Germinal center (tissue), 1 donor: Measurements from ENCODE around the gene CYP19A1.
A peak's percentile ranks its signal among the peaks of the same experiment; 100 is the strongest.

Source experiments
- DNase-seq: peaks from one replicate; pipeline ENCODE4 v3.0.0; 2012; ENCODE audit warnings: mixed read lengths, low spot score

CYP19A1 gene

DNA sequence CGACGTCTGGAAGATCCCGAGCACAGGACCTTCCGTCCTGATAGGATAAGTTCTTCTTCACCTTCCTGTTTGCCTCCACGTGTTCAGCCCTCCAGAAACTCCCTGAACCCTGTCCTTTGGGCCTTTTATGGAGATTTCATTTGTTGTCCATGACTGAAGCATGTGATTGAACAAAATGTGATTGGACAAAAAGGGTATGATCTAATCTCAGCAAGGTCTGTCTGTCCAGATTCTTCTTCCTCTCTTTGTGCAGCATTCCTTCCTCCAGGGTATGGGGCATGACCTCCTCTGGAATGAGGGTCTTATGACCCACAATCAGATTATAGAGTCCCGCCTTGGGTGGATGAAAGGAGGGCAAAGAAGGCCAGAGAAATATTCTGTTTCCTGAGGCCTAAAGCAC is at the start of gene CYP19A1:
TSS of gene CYP19A1 (minus strand) at position 101 of the 400 bp plus-strand sequence. CDS start 95,684 bp downstream, outside the sequence.
- DNase-seq, result no peak

DNA sequence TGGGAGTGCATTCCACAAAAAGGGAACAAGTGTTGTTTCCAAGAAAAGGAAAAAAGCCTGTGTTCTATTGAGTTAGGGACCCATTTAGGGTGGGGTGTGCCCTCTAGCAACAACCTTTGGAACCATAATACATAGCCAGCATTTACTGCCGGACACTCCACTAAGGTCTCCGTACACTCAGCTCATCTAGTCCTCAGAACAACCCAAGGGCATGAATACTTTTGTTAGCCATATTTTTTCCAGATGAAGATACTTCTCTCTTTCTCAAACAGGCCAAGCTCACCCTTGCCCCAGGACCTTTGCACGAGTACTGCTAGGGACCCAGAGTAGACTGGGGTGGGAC is 49.3 kb upstream of the CYP19A1 start:
- no peak for DNase-seq

DNA sequence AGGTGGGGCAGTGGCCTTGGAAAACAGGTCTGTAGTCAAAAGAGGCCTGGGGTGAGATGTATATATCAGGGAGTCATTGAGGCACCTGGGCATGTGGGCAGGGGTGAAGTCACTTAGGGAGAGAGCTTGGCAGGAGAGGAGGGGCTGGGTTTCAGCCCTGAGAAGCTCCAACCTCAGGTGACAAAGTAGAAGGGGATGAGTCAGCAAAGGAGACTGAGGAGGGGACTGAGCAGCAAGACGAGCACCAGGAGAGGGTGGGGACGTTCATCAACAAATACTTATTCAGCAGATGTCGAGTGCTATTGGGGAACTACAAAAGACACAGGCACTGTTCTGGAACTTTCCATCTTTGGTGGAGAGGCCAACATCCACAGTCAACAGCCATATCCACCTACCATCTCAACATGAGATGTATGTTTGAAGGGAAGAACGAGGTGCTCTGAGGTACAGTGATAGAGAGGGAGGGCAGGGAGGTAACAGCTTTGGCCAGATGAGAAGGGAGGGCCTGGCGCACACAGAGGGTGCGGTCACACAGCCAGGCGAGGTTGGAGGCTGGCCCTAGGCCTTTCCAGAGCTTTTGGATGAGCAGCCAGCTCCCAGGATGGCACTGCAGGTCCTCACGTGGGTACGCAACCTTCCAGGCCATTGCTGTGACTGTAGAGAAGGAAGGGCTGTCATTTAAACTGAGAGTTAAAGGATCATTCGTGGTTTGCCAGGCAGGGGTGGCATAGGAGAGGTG is 48.7 kb upstream of the CYP19A1 start:
- no peak for DNase-seq

DNA sequence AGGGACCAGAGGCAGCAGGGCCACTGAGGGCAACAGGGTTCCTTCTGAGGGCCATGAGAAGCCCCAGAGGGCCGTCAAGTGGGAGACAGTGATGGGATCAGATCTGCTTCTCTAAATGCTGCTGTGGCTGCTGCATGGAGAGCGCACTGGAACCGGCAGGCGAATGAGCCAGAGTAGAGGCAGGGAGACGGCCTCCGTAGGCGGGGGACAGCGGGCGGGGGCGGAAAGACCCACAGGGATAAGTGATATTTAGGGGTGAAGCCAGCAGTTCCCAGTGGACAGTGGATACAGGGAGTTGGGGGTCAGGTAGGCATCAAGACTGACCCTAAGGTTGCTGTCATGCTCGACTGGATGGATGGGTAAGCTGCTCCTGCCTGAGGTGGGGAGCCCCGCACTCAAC is 48.1 kb upstream of the CYP19A1 start:
- no peak for DNase-seq

DNA sequence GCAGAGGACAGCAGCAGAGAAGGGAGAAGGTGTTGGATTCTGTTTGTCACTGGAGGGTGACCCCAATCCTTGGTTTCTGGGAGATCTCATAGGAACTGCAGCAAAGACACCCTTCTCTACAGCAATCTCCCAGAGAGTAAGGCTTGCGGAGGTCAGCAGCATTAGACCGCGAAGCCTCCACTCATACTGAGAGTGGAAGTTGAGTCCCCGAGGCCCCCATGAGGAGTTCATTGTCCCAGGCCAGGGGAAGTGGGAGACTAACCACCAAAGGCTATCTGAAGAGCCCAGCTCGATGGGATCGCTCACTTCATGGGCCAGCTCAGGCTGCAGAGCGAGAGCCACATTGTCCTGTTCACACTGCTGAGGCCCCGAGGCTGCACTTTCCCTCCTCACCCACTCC is 47.6 kb upstream of the CYP19A1 start:
- no peak for DNase-seq

DNA sequence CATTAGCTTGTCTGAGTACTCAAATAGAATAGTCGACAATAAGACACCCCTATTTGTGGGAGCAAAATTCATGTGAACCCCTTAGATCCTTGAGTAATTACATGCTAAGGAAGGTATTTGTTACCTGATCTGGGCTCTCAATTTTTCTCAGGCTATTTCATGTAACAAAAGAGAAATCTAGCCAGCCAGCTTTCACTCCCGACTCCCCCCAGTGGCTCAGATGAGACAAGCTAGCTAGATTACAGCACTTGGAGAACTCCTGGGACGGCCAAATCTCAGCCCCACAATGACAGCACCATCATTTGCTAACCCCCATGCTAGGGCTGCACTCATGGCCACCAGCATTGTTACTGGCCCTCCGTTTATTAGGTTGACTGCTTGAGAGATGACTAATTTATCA is 44.4 kb upstream of the CYP19A1 start:
- DNase-seq, result peak; percentile 20

DNA sequence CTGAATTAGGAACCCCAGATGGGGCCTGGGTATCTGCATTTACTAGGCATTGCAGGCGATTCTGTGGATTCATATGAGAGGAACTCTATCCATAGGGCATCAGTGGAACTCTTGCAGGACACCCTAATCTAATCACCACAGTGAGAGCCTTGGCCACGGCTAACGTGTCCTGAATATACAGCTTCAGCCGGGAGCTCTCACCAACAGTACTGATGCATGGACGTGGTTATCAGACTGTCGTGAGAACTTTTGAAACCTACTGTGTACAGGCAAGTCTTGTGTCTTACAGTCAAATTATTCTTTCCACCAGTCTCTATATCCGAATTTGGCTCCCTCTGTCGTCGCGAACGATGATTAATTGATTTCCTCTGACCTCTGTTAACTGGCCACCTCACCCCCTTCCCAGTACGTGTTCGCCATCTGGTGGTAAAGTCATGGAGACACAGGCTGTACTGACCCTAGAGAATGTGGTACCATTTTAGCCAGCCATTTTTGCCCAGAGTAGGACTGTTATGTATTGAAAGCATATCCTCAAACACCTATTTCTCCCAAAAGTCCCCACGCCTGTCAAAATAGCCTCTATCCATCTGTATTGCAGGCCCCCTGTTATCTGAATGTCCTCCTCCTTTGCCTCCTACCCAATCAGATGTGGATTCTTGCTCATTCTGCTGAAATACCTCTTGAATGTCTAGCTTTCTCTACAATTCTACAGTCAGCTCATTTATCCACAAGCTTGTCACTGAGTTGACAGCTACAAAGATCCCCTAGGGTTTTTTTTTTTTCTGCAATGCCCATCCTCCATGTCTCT is 42.8 kb upstream of the CYP19A1 start:
- peak; percentile 62 for DNase-seq

DNA sequence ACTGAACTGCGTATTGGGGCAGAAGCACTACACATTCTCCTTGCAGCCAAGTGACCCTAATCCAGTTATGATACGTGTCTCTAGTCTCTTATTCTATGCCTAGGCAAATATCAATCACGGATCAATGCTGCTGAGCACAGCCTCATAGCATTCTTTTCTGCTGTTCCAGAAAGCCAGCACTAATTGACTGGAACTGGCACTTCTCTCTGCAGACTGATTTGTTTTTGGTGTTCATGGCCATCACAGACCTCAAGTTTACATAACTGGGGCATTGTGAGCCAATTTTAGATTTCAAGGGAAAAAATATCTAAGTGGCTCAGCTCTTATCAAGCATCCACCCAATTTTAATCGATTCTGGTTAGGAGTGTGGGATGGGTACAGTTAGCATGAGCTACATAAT is 41.0 kb upstream of the CYP19A1 start:
- DNase-seq, result no peak

DNA sequence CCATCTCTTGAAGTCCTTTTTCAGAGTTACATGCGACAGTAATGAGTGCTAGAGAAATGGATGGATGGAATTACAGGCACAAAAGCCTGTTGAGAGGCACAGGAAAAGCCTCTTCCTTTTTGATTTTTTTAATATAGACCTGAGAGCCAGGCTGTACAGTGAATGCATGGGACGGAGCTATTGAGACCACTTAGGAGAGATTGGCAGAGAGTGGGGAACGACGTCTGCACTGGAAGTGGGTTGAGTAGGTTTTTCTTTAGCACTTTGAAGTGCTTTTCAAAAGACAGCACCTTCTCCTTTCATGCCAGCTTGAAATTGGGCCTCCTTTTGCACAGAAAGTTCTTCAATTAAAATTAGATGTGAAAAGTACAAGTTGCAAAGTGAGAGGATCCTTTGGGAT is 40.0 kb upstream of the CYP19A1 start:
- DNase-seq, result no peak

DNA sequence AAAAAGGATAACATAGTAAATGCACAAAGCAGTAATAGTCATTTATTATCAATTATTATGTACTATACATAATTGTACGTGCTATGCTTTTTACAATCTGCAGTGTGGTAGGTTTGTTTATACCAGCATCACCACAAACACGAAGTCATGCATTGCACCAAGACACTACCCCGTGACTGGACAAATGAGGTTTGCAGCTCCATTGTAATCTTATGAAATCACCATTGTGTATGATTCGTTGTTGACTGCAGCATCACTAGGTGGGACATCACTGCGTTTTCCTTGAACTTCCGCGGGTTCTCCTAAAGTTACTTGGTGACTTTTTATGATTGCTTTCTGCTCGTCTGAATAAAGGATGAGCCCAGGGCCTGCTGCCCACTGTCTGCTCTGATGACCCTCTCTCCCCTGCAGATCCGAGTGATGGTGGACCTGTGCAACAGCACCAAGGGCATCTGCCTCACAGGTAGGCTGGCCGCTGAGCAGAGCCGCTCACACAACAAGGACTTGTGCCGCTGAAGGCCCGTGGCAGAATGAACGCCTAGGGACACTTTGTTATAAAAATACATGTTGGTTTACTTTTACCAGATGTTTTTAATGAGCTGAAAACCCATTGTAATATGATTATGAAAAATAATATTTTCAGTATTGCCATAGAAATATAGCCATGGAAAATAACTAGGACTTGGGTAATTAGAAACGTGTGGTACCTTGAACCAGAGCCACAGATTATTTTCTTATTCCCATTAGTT is 38.8 kb upstream of the CYP19A1 start:
- DNase-seq, result no peak

DNA sequence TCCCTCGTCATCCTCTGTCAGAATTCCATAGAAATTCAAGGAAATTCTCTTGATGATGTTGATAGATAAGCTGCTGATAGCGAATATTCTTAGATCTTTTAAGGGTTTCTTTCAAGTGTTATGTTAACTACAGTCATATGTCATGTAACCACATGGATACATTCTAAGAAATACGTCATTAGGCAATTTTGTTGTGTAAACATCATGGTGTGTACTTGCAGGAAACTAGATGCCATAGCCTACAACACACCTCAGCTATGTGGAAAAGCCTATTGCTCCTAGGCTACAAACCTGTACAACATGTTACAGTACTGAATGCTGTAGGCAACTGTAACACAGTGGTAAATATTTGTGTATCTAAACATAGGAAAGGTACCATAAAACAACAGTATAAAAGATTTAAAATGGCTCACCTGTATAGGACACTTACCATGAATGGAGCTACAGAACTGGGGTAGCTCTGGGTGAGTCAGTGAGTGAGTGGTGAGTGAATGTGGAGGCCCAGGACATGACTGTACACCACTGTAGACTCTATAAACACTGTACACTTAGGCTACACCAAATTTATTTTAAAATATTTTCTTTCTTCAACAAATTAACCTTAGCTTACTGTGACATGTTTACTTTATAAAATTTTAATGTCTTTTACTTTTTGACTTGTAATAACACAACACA is 37.7 kb upstream of the CYP19A1 start:
- no peak for DNase-seq

DNA sequence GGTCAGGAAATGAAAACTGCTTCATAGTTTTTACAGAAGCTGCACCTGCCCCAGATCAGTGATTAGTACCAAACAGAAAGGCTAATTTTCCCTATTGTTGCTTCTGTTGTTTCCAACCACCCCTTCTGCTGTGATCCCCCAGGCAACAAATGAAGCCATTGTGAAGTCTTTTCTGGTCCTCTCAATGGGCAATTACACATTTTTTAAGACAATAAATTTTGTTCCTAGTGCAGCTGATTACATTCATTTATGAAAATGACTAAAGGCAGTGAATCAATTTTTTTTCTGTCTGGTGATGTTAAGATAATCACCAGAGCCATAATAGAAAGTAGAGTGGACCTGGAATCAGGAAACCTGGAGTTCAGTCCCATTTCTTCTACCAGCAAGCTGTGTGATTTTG is 35.7 kb upstream of the CYP19A1 start:
- no peak for DNase-seq

DNA sequence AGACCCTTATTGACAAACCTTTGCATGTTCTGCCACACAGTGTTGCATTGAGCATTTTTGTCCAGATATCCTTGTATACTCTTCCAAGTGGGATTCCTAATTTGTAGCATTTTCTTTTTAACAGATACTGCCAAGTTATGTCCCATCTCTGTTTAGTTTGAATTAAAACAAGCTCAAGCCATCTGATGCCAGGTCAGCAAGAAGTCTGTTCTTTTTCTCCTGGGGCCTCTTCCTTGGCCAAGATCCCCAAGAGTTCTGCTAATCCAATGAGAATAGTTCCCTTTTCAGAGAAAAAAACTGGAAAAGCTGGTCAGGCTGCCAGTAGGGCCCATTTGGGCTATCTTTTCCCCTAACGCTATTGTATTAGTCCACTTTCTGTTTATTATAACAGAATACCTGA is 32.9 kb upstream of the CYP19A1 start:
- no peak for DNase-seq

DNA sequence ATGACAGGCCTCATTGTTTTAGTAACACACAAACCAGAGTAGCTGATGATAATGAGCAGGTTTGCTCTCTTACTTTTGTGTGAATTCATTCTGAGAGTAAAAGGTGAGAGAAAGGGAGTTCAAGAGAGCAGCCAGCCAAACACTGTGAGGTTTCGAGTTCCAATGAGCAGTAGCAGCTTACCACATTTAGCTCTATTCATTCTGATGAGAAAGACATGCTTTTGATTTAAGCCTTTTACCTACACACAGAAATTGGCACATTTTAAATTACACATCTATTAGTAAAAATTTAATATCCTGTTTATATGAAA is 31.0 kb upstream of the CYP19A1 start:
- no peak for DNase-seq

DNA sequence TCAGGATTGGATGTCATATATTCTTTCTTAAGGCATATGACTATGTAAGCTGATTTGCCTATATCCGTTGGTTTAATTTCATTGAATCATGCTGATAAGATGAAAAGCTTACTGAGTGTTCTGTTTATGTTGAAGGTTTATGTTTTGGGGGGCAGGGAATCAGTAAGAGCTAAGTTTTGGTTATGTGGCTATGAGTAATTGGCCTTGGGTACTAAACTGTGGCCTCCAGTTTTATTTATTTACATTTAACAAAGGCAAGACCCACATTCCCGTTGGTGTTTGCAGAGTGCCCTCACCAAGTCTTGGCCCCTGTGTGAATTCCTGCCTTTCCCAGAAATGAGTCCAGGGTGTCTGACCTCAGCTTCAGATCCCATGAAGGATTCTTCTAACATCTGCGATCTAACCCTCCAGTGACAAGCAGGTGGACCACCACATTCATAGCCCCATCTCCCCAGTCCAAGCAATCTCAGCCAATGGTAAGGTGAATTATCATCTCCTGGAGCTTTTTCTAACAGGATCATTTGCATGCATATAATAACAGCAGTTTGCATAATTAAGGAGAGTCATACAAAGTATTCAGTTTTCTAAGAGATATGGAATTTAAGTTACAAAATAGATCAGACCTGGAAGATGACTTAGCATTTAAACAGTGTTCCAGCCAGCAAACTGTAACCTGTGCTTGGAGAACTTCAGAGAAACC is 30.5 kb upstream of the CYP19A1 start:
- no peak for DNase-seq

DNA sequence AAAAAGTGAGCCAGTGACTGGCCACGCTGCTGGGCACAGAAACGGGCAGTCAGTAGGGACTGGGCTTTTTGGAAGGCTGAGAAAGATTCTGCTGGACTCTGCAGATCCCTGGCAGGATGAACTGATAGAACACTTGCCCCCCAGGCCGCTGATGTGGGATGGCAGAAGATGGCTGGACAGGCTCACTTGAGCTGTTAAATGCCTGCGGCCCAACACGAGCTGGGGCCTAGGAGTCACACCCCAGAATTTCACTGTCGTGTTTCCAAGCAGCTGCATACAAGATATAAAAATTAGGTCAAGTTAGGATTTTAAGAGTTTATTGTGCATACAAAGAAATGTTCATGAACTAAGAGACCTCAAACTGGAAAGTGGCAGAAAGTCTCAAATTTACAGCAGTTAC is 29.9 kb upstream of the CYP19A1 start:
- DNase-seq, result no peak

DNA sequence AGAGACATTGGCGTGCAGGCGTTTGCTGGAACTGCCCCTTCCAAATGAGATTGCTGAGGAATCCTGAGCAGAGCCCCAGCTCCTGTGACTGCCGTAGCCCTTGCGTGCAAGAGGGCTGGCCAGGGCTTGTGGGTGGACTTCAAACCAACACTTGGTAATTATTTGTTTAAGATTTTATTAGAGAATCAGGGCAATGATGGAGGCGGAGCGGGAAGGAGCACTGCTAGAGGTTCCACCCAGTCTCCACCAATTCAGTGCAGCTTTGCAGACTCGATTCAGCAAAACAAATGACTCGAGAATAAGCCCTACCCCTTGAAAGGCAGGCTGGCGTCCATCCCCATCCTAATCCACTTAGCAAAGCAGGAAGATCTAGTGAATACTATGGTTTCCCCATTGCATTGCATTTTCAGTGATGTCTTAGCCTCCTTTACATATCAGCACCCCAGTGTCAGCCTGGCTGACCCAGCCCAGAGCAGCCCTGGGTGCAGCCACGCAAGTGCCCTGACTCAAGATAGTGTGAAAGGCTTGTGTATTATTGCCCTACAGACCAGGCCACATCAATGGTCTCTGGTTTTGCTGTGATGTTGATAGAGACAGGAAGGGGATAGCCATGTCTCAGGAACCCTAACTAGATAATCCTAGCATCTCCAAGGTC is 29.1 kb upstream of the CYP19A1 start:
- no peak for DNase-seq

DNA sequence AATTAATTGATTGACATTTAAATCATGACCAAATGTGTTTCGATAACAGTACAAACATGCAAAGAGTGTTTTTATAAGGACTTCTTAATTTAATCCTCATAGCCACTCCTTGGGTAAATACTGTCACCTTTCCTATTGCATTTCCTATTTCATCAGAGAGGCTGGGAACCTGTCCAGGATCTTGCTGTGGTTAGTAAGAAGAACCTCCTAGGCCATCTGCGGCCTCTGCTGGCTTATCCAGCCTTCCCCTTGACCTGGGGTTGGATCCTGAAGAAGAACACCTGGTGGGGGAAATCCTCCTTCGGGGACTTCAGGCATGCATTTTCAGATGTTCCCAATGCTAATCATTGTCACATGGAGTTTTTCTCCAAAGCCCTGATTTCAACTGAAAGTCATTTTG is 28.5 kb upstream of the CYP19A1 start:
- no peak for DNase-seq

DNA sequence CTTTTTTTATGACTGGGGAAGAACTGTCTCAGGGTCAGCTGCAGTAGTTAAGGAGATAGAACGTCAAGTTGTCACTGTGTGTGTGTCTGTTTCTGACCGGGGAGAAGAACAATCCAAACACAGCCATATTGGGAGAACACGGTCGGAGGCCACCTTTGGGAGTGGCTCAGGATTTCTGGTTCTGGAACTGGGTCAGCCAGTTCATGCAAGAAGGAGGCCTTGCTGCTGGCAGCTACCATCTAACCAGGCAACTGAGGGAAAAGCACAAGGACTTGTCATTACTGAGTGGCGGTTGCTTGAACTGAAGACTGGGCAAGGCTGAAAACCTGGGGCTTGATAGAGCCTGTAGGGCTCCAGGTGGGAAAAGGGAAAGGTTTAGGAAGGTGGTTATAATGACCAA is 27.7 kb upstream of the CYP19A1 start:
- DNase-seq, result no peak

DNA sequence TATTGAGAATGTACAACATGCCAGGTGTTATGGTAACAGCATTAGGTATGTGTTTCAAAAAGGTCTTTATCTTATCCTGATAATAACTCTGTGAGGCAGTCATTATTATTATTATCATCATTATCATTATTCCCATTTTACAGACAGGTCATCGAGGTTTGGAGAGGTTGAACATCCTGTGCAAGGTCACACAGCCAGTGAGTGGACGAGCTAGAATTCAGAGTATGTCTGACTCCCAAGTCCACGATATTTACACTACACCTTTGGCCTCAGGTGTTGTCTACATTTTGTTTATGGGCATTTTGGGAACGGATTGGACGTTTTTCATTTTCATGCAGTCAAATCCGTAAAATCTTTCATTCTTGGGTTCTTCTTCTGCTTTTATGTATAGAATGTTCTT is 27.0 kb upstream of the CYP19A1 start:
- DNase-seq, result no peak

DNA sequence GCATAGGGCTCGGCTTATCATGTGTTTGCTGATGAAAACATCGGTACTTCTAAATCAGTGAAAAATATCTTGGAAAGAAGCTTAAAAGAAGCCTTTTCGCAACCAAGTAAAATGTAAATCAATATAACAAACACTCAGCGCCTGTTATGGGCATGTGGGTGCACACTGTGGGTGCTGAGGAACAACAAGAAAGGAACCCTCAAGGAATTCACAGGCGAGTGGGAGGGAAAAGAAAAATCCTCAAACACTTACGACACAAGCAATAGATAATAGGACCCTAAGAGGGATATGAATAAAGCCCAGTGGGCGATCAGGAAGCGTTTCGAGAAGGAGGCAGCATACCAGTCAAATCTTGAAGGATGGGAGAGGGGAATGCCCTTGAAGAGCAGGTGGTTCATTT is 25.0 kb upstream of the CYP19A1 start:
- DNase-seq, result no peak

DNA sequence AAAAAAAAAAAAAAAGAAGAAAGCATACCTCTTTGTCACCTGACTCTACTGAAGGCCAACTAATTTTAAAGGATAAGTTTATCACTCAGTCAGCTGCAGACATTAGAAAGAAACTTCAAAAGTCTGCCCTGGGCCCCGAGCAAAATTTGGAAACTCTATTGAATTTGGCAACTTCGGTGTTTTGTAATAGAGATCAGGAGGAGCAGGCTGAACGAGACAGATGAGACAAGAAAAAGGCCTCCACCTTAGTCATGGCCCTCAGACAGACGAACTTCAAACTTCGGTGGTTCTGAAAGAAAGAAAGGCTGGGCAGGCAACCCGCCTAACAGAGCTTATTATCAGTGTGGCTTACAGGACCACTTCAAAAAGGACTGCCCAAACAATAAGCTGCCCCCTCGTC is 21.6 kb upstream of the CYP19A1 start:
- DNase-seq, result no peak
